HG03575 (cell line): Measurements from ENCODE around the gene LIMS1.
A peak's percentile ranks its signal among the peaks of the same experiment; 100 is the strongest.

Source experiments
- ATAC-seq: cut with Tn5 transposase; IDR thresholded peaks from one replicate; pipeline ENCODE4 v1.9.1; 2021; ENCODE audit not compliant: unreplicated experiment, insufficient number of reproducible peaks, low FRiP score; ENCODE audit errors: extremely low read depth

LIMS1 gene

GRCh38 chr2:108607706-108608301, 73.5 kb downstream of the LIMS1 start:
- no peak for ATAC-seq

GRCh38 chr2:108611021-108611420, 76.8 kb downstream of the LIMS1 start:
- ATAC-seq: no peak

- peak; percentile 69 for ATAC-seq
Observed at GRCh38 chr2:108612153-108612513, 77.9 kb downstream of the LIMS1 start.

GRCh38 chr2:108612514-108613183, 78.4 kb downstream of the LIMS1 start:
- peak; percentile 50 for ATAC-seq

DNA sequence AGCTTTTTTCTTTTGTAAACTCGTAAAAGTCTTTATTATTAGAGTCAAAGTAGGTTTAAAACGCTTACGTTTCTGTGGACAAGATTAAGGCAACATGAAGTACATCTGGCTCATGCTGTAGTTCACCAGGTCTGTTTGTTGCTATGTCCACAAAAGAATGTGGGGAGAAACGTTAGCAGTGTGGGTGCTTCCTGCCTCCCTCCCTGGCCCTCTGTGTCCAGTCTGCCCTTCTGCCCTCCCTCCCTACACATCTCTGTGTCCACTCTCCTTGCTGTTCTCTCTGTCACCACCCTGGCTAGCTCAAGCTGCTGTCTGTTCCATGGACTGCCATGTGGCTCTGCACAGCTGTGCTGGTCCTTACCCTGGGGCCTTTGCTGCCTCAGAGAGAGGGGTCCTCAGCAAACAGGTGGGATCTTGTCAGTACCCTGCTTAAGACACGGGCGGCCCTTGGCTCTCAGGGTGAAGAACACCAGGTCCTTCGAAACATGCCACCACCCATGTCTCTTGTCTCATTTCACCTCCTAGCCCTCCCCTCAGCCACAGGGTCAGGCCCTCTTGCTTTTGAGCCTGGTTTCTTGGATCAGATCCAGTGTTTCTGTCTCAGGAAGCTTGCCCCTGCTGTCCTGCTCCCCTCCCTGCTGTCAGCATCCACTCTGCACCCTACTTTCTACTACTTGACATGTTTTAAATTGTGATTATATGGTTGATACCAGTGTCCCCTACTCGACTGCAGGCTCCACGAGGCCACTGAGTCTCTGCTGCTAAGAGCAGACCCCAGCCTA, 79.2 kb downstream of the LIMS1 start:
- no peak for ATAC-seq

DNA sequence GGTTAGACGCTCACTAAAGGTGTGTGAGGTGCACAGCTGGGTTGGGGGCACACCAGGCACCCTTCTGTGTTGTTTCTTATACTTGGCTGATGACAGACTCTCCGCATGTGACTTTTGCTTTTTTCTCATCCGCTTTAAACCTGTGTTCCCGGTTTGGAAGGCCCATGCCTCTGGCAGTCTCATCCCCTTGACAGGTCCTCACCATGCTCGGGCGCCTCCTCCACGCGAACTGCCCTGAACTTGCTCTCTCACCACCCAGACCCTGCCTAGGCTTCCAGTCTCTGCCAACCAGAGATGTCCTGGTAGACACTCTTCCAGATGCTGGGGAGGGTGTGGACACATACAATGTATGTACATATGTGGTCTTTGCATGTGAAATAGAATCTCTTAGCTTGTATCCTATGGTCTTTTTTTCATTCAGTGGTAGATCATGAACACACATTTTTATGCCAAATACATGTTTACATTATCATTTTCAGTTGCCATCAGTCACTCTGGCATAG, 79.8 kb downstream of the LIMS1 start:
- no peak for ATAC-seq

GRCh38 chr2:108614659-108615058, 80.4 kb downstream of the LIMS1 start:
- no peak for ATAC-seq

DNA sequence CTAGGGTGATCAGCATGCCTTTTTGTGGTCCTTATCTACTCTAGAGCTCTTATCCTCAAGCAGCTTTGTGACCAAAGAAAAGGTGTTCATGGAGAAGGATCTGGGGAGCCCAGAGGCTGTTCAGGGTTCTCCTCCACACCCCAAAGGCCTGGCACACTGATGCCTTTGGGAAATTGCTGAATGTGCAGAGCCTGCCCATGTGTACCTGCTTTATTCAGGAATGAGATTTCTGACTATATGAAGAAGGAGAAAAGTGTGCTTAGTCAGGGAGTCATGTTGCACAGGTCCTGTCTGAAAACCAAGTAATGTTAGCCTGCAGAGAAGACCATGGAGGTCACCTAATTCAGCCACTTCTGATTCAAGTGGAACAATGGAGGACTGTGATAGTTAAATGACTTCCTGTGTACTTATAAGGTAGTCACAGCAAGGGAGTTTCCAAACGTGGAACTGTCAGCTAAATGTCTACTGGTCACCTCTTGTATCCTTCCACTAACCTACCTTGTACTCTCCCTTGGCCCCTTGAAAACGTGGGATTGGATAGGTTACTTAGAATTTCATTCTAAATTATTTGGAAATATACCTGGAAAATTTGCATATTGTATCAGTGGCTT, 81.3 kb downstream of the LIMS1 start:
- no peak for ATAC-seq

GRCh38 chr2:108616318-108616717, 82.0 kb downstream of the LIMS1 start:
- no peak for ATAC-seq

DNA sequence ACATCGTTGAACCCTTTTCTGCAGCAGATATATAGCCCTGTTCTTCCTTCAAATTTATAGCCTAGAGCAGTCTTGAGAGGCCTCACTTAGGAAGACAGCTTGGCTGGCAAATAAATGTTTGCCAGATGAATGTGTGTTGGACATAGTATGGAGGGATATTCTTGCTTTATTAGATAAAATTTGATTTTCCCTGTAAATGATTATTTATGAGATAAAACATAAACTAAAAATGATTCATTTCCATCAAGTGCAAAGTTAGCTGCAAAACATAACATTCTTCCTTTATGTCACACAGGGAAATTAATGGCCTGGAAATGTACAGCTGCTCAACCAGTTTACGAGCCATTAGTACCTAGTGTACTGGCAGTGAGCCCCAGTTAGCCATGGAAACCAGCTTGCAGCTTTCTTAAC, 82.5 kb downstream of the LIMS1 start:
- no peak for ATAC-seq

GRCh38 chr2:108617617-108618016, 83.3 kb downstream of the LIMS1 start:
- no peak for ATAC-seq

GRCh38 chr2:108619925-108620620, 85.8 kb downstream of the LIMS1 start:
- ATAC-seq: no peak

DNA sequence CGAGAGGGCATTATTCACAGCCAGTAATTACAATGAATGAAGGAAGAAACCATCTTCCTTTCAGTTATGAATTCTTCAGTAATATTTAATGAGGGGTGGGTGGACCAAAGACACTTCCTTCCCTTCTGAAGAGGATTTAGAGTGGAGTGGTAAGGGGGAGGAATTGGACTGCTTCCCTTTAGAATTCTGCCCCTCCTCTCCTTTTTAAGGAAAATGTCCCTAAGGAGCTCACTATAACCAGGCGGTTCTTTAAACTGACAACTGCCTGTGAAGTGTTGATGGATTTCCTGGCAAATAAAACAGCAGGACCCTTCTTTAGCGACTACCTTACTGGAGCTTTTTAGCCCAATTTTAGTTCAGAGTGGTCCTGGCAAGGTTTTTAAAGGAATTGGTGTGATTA, 86.4 kb downstream of the LIMS1 start:
- ATAC-seq: no peak

DNA sequence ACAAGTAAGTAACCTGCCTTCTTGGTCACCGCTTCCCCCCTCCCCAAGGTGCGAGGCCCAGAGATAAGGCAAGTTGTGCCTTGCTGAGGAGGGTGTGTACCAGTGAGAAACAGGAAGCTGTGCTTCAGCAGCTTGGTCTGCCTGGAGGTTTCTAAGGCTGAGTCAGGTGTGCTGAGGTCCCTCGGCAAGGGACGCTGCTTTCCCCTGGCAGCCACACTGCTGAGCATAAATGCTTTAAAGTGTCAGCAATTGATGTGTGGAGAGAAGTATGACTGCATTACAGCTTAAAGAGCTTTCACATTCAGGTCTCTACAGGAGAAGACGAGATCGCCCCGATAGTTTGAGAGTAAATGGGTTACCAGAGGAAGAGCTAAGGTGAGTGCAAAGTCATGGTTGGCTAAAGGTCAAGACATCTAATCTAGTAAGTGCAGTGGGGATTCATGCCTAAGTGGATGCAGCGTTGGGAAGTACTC, 86.9 kb downstream of the LIMS1 start:
- peak; percentile 91 for ATAC-seq

- ATAC-seq: no peak
Observed at GRCh38 chr2:108621687-108622681, 87.7 kb downstream of the LIMS1 start.

DNA sequence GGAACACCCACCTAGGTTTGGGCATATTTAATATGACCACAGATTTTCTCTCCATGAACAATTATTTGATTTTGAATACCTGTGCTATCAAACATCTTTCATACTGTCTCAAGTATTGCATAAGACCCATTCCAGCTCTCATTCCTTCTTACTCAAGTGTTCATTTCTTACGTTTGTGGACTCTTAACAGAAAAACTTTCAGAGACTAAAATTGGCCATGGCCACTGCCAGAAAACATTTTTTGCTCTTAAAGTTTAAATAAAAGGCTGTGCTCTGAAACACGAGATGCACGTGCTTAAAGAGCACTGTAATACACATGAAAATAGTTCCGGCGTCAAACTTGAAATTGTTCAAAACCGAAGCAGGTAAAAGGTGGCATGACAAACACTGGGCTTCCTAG, 89.3 kb downstream of the LIMS1 start:
- no peak for ATAC-seq

DNA sequence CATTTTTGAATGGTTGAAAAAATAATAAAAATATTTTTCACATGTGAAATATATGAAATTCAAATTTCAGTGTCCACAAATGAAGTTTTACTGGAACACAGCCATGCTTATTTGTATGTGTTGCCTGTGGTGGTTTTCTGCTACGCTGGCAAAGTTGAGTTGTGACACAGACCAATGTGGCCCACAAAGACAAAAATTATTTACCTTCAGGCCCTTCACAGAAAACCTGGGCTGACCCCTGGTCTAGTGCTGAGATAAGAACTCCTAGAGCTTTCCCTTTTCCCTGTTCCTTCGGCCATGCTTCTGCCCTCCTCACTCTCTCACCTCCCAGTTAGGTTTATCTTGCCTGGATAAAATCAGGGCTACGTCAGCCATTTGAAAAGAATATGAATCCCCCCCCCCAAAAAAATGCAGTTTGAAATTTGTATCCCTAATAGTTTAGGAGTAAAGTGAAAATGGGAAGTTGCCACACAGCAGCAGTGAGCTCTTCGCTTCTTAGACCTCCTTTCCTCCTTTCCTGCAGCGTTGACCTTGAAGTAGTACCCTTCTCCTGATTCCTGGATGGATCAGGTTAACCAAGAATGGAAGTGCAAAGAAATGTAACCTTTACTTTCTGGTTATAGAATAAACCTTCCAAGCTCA, 91.0 kb downstream of the LIMS1 start:
- no peak for ATAC-seq

GRCh38 chr2:108625828-108626195, 91.5 kb downstream of the LIMS1 start:
- ATAC-seq: no peak
